Posterior vena cava (tissue), 2 donors: ENCODE results near the gene COL3A1. TPM values are rescaled to one million over a fixed set of nuclear protein-coding genes. Genes with fewer than 3 reads are reported as not detected.

Source experiments
- DNase-seq: peaks from one replicate; pipeline ENCODE4 v3.0.0-alpha.2; 2020; ENCODE audit warnings: low spot score
- intact Hi-C, 2 donors: fragments of 100-400 bp; cut with DNase I; formaldehyde crosslinking; loops; one replicate each; pipeline versions ENCODE4 v1.14.1 to v1.14.2; 2022 to 2023
- microRNA-seq, 2 donors: library from miRNA; unstranded; fragments of <30 nt; microRNA quantifications; one replicate each; pipeline ENCODE4 v1.2.0, GENCODE V29; 2020 to 2021; ENCODE audit warnings: borderline microRNAs expressed in 2 of 2
- total RNA-seq, 2 donors: library from RNA; stranded (reverse); fragmentation: NEBNext Ultra II Directional; extraction: Animal tissue kit (Norgen Biotek cat#: 25700); gene quantifications; one replicate each; pipeline ENCODE4 v1.2.1, GENCODE V29; 2021
- donor health status: DM: yes; HTN: yes; CAD: no.
- donor health status: DM: yes; HTN: yes; CAD: no.

Gene COL3A1
- total RNA-seq, 2 donors from 2014 or later: 826 to 2,244 TPM

- intact Hi-C loops: loop anchor here in 1 of 2 donors (10.0 kb wide), 1 partner anchor 55 kb away; no protein-coding TSS in a partner anchor
- DNase-seq: no peak
Measured at GRCh38 chr2:189049709-189050164, 75.6 kb downstream of the COL3A1 start.

GRCh38 chr2:189050165-189050712 is 76.1 kb downstream of the COL3A1 start:
- intact Hi-C loops: no loop called here
- no peak for DNase-seq

- no peak for DNase-seq
- intact Hi-C loops: no loop called here
Measured at GRCh38 chr2:189056200-189057106, 82.3 kb downstream of the COL3A1 start.

GRCh38 chr2:189057316-189057715 is 83.1 kb downstream of the COL3A1 start:
- DNase-seq: no peak
- intact Hi-C loops: no loop called here

- DNase-seq: no peak
Measured at GRCh38 chr2:189060096-189060642, 86.0 kb downstream of the COL3A1 start.

More at GRCh38 chr2:189060096-189060642, 86.0 kb downstream of the COL3A1 start:
- intact Hi-C loops: no loop called here

Small RNAs within 50 kb of the gene (microRNA-seq; reads per million reads assigned to microRNA genes)
- gene MIR1245A (0 reads per million in 2 donors), gene MIR1245B (0 reads per million in 2 donors), gene MIR3606 (0 reads per million in 2 donors)

Other genes starting within 250 kb of the COL3A1 start
- gene COL5A2, start 205.4 kb downstream of the COL3A1 start, total RNA-seq: 100 to 1,000 TPM in 1 of 2 donors, 10 to 100 TPM in 1; 61.1 to 123 TPM